K562 (cell line): ENCODE measurements around the gene MMD2. TPM values are rescaled to one million over a fixed set of nuclear protein-coding genes. Genes with fewer than 3 reads are reported as not detected.

ENCODE experiments used
- EHMT2 ChIP-seq: fragments of 450-650 bp; IDR thresholded peaks from 2 replicates; pipeline ENCODE4 v1.6.1; 2018; ENCODE audit warnings: antibody characterized with exemption
- ELK3 ChIP-seq: fragments of 450-650 bp; formaldehyde crosslinking; IDR thresholded peaks from 2 replicates; pipeline ENCODE4 v1.4.0; 2020; ENCODE audit warnings: mild to moderate bottlenecking
- JUNB ChIP-seq: fragments of 450-650 bp; formaldehyde crosslinking; conservative IDR thresholded peaks from 2 replicates; pipeline ENCODE4 v1.4.0; 2020; ENCODE audit warnings: mild to moderate bottlenecking
- MED1 ChIP-seq: sonication (generic); formaldehyde crosslinking; IDR thresholded peaks from 2 replicates; pipeline ENCODE4 v1.8.1; 2023; ENCODE audit warnings: missing genetic modification reagents, borderline replicate concordance
- POLR2AphosphoS5 ChIP-seq: IDR thresholded peaks from 2 replicates; pipeline ENCODE4 v1.6.1; 2011; ENCODE audit warnings: mild to moderate bottlenecking, low read depth, low read length, moderate library complexity; ENCODE audit not compliant: control insufficient read depth, insufficient read depth
- SIN3A ChIP-seq, 2 experiments: fragments of 150-350 bp in 1 of 2; IDR thresholded peaks; 2 replicates each; pipeline ENCODE4 v1.6.1; 2011 to 2016; ENCODE audit warnings: borderline replicate concordance in 2 of 2, low read depth in 2 of 2, low read length in 2 of 2, mild to moderate bottlenecking in 2 of 2, moderate library complexity in 2 of 2; ENCODE audit not compliant: control insufficient read depth in 1 of 2
- SMAD3 ChIP-seq: fragments of 450-650 bp; formaldehyde crosslinking; conservative IDR thresholded peaks from 2 replicates; pipeline ENCODE4 v1.4.0; 2020; ENCODE audit warnings: mild to moderate bottlenecking
- TEAD1 ChIP-seq, 2 experiments: fragments of 450-650 bp in 1 of 2; sonication (generic) in 1 of 2; formaldehyde crosslinking; IDR thresholded peaks; 2 replicates each; pipeline versions ENCODE4 v1.4.0 to v1.8.0; 2020 to 2022; ENCODE audit warnings: mild to moderate bottlenecking in 2 of 2, missing genetic modification reagents in 1 of 2
- ZNF431 ChIP-seq: sonication (generic); formaldehyde crosslinking; IDR thresholded peaks from 2 replicates; pipeline ENCODE4 v1.8.0; 2022; ENCODE audit warnings: mild to moderate bottlenecking, missing genetic modification reagents
- ZNF76 ChIP-seq: fragments of 250-450 bp; sonication (Bioruptor Pico); IDR thresholded peaks from 2 replicates; pipeline ENCODE4 v1.4.0; 2020; ENCODE audit warnings: mild to moderate bottlenecking, moderate library complexity, borderline replicate concordance
- polyA plus RNA-seq, 8 experiments: library from polyadenylated mRNA; depleted of rRNA in 4 of 8; stranded (reverse) in 5 of 8; unstranded in 3 of 8; fragments of >200 nt; fragmentation: Nextera tagmentation in 2 of 8; fragmentation: Illumina TruSeq in 1 of 8; extraction: Ambion mirVana in 2 of 8; extraction: Trizol in 1 of 8; gene quantifications; 2 replicates each; pipeline versions ENCODE4 v1.2.1 to v1.2.3, GENCODE V29; 2011 to 2014; ENCODE audit warnings: inconsistent platforms in 1 of 8, missing spikeins in 1 of 8
- total RNA-seq, 7 experiments: library from RNA; depleted of rRNA in 6 of 7; stranded (reverse); fragments of >200 nt in 6 of 7; fragmentation: Illumina TruSeq in 2 of 7; extraction: Trizol in 2 of 7; gene quantifications; 2 replicates each; pipeline versions ENCODE4 v1.2.1 to v1.2.3, GENCODE V29; 2011 to 2021; ENCODE audit warnings: low replicate concordance in 1 of 7
- TF ChIP-seq, protein P1 (sequence below): IDR thresholded peaks from 2 replicates; pipeline ENCODE4 v1.6.1; 2012; ENCODE audit warnings: low read depth, low read length, improper control_type of control experiment, borderline replicate concordance

The MMD2 gene
- total and polyA plus RNA-seq, 9 of the 15 experiments (the other 6 are each of a cell fraction or from before 2014, with no cell fraction given), result not detected

GRCh38 chr7:4951903-4952636 lies 6.9 kb downstream of the MMD2 start (continued):
- TF ChIP-seq SIN3A (IDR thresholded peaks at IDR 0.05; ENCODE audit: borderline replicate concordance in 2 of 2, control insufficient read depth in 1 of 2, low read depth in 2 of 2, low read length in 2 of 2) (no peak), SMAD3 (CRISPR knock-in tag) (no peak), TEAD1 (CRISPR knock-in tag; IDR thresholded peaks at IDR 0.05) (no peak), JUNB (no peak), POLR2AphosphoS5 (no peak), MED1 (CRISPR knock-in tag) (no peak), ZNF431 (CRISPR knock-in tag) (no peak), EHMT2 (peak; percentile 97), ELK3 (CRISPR knock-in tag) (no peak), ZNF76 (CRISPR knock-in tag) (no peak)
- TF ChIP-seq, protein P1, sequence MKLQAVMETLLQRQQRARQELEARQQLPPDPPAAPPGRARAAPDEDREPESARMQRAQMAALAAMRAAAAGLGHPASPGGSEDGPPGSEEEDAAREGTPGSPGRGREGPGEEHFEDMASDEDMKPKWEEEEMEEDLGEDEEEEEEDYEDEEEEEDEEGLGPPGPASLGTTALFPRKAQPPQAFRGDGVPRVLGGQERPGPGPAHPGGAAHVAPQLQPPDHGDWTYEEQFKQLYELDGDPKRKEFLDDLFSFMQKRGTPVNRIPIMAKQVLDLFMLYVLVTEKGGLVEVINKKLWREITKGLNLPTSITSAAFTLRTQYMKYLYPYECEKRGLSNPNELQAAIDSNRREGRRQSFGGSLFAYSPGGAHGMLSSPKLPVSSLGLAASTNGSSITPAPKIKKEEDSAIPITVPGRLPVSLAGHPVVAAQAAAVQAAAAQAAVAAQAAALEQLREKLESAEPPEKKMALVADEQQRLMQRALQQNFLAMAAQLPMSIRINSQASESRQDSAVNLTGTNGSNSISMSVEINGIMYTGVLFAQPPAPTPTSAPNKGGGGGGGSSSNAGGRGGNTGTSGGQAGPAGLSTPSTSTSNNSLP, result no peak
